ENCODE data around the gene ALX3. TPM values are rescaled to one million over a fixed set of nuclear protein-coding genes. Genes with fewer than 3 reads are reported as not detected.

ALX3 gene
- total and polyA plus RNA-seq, 2 of the 8 experiments (the other 6 are each of a cell fraction or from before 2014, with no cell fraction given), result 0.20 TPM; not detected in 1

DNA sequence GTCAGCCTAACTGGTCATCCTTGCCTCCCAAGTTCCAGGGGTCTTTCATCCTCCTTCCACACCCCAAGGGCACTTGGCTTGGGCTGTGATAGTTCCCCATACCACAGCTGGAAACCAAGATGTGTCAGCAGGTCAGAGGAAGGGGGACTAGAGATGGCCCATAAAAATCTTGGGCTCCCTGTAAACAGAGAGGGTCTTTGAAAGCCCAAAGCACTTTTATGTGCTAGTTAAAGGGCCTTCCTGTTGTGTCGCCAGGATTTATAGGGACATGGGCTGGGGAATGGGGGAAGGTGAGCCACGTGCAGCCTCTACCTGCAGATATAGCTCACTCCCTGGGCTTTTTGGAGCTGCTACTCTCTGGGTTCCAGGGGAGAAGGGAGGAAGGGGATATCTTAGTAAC, 29.9 kb upstream of the ALX3 start:
- H2BK20ac ChIP-seq (ENCODE audit: low read length), result no peak overlapping the region
- H3K9me3 ChIP-seq (ENCODE audit: insufficient read depth in 2 of 2, low read depth in 1 of 2, low read length in 1 of 2), result no peaks in the 10 kb centered on the region
- no peak overlapping the region for H3K18ac ChIP-seq (ENCODE audit: extremely low read depth, low read length)
- H3K4me1 ChIP-seq (replicated peaks in 1 of 4; ENCODE audit: control insufficient read depth in 3 of 4, insufficient read depth in 4 of 4, low read length in 3 of 4), result no peaks in the 10 kb centered on the region
- H3K27me3 ChIP-seq (replicated peaks in 1 of 4; ENCODE audit: control insufficient read depth in 3 of 4, extremely low read depth in 1 of 4, insufficient read depth in 3 of 4, low read length in 3 of 4), result no peaks in the 10 kb centered on the region; a peak in 1 of 7 replicates
- H3K79me1 ChIP-seq (ENCODE audit: low read depth, low read length), result no peaks in the 10 kb centered on the region
- H2BK12ac ChIP-seq (ENCODE audit: low read depth, low read length), result no peak overlapping the region
- H2BK5ac ChIP-seq (ENCODE audit: low read depth, low read length), result no peak overlapping the region
- H4K8ac ChIP-seq (ENCODE audit: extremely low read depth, insufficient read depth, low read length), result peak overlapping the region; percentile 40; the same call in 1 of the 2 replicates
- CTCF ChIA-PET (ENCODE audit: partially characterized antibody), result interaction anchor here (0.9 to 52.4 kb wide), 5 partner anchors 14 to 360 kb away, joined by 3 to 1450 read pairs (median 126); partner anchors contain the start of genes ALX3, STRIP1 and UBL4B
- no peaks in the 10 kb centered on the region for H3K23me2 ChIP-seq (ENCODE audit: low read depth, low read length)
- no peak overlapping the region for H3K27ac ChIP-seq (ENCODE audit: low read depth, low read length)
- H3K4ac ChIP-seq (replicated peaks; ENCODE audit: insufficient read length, low read depth, low read length), result no peak overlapping the region
- H2BK15ac ChIP-seq (ENCODE audit: low read length), result no peak overlapping the region
- no peak overlapping the region for H3K4me2 ChIP-seq (ENCODE audit: insufficient read depth in 1 of 2, low read depth in 2 of 2, low read length in 2 of 2)
- H4K20me1 ChIP-seq (replicated peaks in 1 of 2; ENCODE audit: control insufficient read depth in 1 of 2, insufficient read depth in 2 of 2, low read length in 2 of 2), result no peaks in the 10 kb centered on the region
- no peak overlapping the region for H3K14ac ChIP-seq (ENCODE audit: insufficient read length)
- no peak overlapping the region for H2AK5ac ChIP-seq (ENCODE audit: low read depth, low read length)
- no peak overlapping the region for H3K23ac ChIP-seq (ENCODE audit: insufficient read length)
- H3K79me2 ChIP-seq (ENCODE audit: control insufficient read depth in 1 of 2, insufficient read depth in 2 of 2, low read length in 2 of 2), result no peaks in the 10 kb centered on the region
- no peak overlapping the region for H3K4me3 ChIP-seq (ENCODE audit: extremely low read depth in 1 of 4, insufficient read depth in 2 of 4, low read depth in 3 of 4, low read length in 4 of 4)
- no peak overlapping the region for H3K56ac ChIP-seq (replicated peaks; ENCODE audit: insufficient read length, low read depth, low read length)
- DNase-seq (ENCODE audit: low read depth in 1 of 2, low spot score in 2 of 2) (no peak), FAIRE-seq (no peak)
- no peaks in the 10 kb centered on the region for H3K36me3 ChIP-seq (ENCODE audit: control insufficient read depth in 2 of 4, insufficient read depth in 4 of 4, low read length in 3 of 4)
- no peak overlapping the region; a peak in 1 of 7 replicates for H3K9ac ChIP-seq (replicated peaks in 1 of 4; ENCODE audit: extremely low read depth in 1 of 4, low read depth in 3 of 4, low read length in 3 of 4)
- H4K91ac ChIP-seq (replicated peaks; ENCODE audit: insufficient read length, low read length), result peak overlapping the region; percentile 50
- no peak overlapping the region for H2AFZ ChIP-seq (ENCODE audit: low read length)
- no peak overlapping the region for H2BK120ac ChIP-seq (replicated peaks; ENCODE audit: low read depth, low read length)
- WGBS, 2 experiments (ENCODE audit: extremely low coverage in 1 of 2, insufficient coverage in 1 of 2, insufficient read length in 1 of 2, insufficient replicate concordance in 2 of 2, low coverage in 1 of 2, low lambda C conversion rate in 2 of 2, missing lambda C conversion rate in 1 of 2), result 62% methylated on average over 2 of the region's 2 CpGs; no CpG with 5 or more reads in 1 of the 2 experiments
- no peak overlapping the region for H4K5ac ChIP-seq (ENCODE audit: insufficient read length, low read depth, low read length)
- POLR2A ChIA-PET (ENCODE audit: partially characterized antibody), result no interaction called here
- no peak for TF ChIP-seq SRF (IDR thresholded peaks at IDR 0.05; ENCODE audit: low read depth, low read length)
- TF ChIP-seq, protein P1, sequence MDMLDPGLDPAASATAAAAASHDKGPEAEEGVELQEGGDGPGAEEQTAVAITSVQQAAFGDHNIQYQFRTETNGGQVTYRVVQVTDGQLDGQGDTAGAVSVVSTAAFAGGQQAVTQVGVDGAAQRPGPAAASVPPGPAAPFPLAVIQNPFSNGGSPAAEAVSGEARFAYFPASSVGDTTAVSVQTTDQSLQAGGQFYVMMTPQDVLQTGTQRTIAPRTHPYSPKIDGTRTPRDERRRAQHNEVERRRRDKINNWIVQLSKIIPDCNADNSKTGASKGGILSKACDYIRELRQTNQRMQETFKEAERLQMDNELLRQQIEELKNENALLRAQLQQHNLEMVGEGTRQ (IDR thresholded peaks at IDR 0.05; ENCODE audit: low read length), result no peak
- TF ChIP-seq TAF7 (optimal IDR thresholded peaks at IDR 0.05; ENCODE audit: borderline replicate concordance, low read depth, low read length), result no peak
- TF ChIP-seq, protein P2, sequence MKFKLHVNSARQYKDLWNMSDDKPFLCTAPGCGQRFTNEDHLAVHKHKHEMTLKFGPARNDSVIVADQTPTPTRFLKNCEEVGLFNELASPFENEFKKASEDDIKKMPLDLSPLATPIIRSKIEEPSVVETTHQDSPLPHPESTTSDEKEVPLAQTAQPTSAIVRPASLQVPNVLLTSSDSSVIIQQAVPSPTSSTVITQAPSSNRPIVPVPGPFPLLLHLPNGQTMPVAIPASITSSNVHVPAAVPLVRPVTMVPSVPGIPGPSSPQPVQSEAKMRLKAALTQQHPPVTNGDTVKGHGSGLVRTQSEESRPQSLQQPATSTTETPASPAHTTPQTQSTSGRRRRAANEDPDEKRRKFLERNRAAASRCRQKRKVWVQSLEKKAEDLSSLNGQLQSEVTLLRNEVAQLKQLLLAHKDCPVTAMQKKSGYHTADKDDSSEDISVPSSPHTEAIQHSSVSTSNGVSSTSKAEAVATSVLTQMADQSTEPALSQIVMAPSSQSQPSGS (IDR thresholded peaks at IDR 0.05; ENCODE audit: low read length), result no peak
- TF ChIP-seq EP300 (IDR thresholded peaks at IDR 0.05; ENCODE audit: borderline replicate concordance in 1 of 2, low read depth in 2 of 2, low read length in 2 of 2), result no peak
- no peak for TF ChIP-seq NRF1 (IDR thresholded peaks at IDR 0.05; ENCODE audit: low read depth, low read length)
- TF ChIP-seq SAP30 (IDR thresholded peaks at IDR 0.05; ENCODE audit: insufficient read depth, insufficient replicate concordance, low read length), result no peak
- TF ChIP-seq SP4 (IDR thresholded peaks at IDR 0.05; ENCODE audit: low read length), result no peak
- no peak for TF ChIP-seq BCL11A (IDR thresholded peaks at IDR 0.05; ENCODE audit: low read depth in 2 of 2, low read length in 2 of 2)
- no peak for TF ChIP-seq ZNF274 (IDR thresholded peaks at IDR 0.05; ENCODE audit: borderline replicate concordance, extremely low read depth, low read length)
- no peak for TF ChIP-seq KDM1A (IDR thresholded peaks at IDR 0.05; ENCODE audit: borderline replicate concordance, low read length)

All from H1 (cell line).